GM12878 (cell line): ENCODE data around the gene CHST5. TPM values are rescaled to one million over a fixed set of nuclear protein-coding genes. Genes with fewer than 3 reads are reported as not detected.

ENCODE experiments used
- ATAC-seq: fragments of 200-7000 bp; cut with Tn5 transposase; 3 replicates; pipeline ENCODE4 v1.9.1; 2020; ENCODE audit warnings: mild to moderate bottlenecking, moderate library complexity
- BruUV-seq: library from RNA; stranded (reverse); fragments of 400-500 nt; replicated peaks from 2 replicates; lab custom pipeline; 2021; lab: Mats Ljungman, UMichigan
- CTCF ChIA-PET: fragments of 300-600 bp; sonication (Branson Sonifier 250); formaldehyde crosslinking; extraction: SDS; loops from one replicate; lab custom pipeline; 2021; ENCODE audit warnings: inconsistent platforms; lab: Yijun Ruan, JAX
- POLR2A ChIA-PET: fragments of 350-600 bp; formaldehyde crosslinking; extraction: SDS; loops from one replicate; lab custom pipeline; 2021; ENCODE audit warnings: inconsistent platforms; lab: Charles Lee
- RAD21 ChIA-PET: fragments of 300-600 bp; sonication (Branson Sonifier 250); formaldehyde crosslinking; loops from one replicate; lab custom pipeline; 2023; ENCODE audit warnings: antibody characterized with exemption; ENCODE audit not compliant: unreplicated experiment; lab: Charles Lee
- SMC1A ChIA-PET: fragments of 300-600 bp; sonication (Branson Sonifier 250); formaldehyde crosslinking; loops from one replicate; lab custom pipeline; 2023; ENCODE audit not compliant: unreplicated experiment, uncharacterized antibody; lab: Charles Lee
- DNase-seq: peaks from one replicate; pipeline ENCODE4 v3.0.0-alpha.2; 2011; ENCODE audit warnings: low read depth, low spot score
- FAIRE-seq: peaks from 3 replicates; lab custom pipeline; 2011; peaks lifted over from hg19 to GRCh38; lab: Jason Lieb, UNC
- H2AFZ ChIP-seq: 2 replicates; pipeline ENCODE4 v1.6.0; 2011; ENCODE audit warnings: low read depth, low read length, control low read depth; ENCODE audit not compliant: control insufficient read depth
- H3K27ac ChIP-seq: 2 replicates; pipeline ENCODE4 v1.5.1; 2011; ENCODE audit warnings: control low read depth; ENCODE audit not compliant: control insufficient read depth, insufficient read depth
- H3K27me3 ChIP-seq, 2 experiments: replicated peaks in 1 of 2; 2 replicates each; pipeline versions ENCODE4 v1.6.0 to v1.6.1; 2011; ENCODE audit warnings: low read length in 1 of 2; ENCODE audit not compliant: control insufficient read depth in 2 of 2, insufficient read depth in 2 of 2
- H3K36me3 ChIP-seq, 2 experiments: 2 replicates each; pipeline ENCODE4 v1.5.1; 2011; ENCODE audit warnings: low read length in 1 of 2; ENCODE audit not compliant: control insufficient read depth in 2 of 2, insufficient read depth in 2 of 2
- H3K4me1 ChIP-seq: 2 replicates; pipeline ENCODE4 v1.6.1; 2011; ENCODE audit warnings: mild to moderate bottlenecking, low read length, moderate library complexity, mixed read lengths; ENCODE audit not compliant: control insufficient read depth, insufficient read depth
- H3K4me2 ChIP-seq: 2 replicates; pipeline ENCODE4 v1.6.0; 2011; ENCODE audit warnings: control low read depth; ENCODE audit not compliant: control insufficient read depth, insufficient read depth
- H3K4me3 ChIP-seq: fragments of 200-600 bp; sonication (generic); 2 replicates; pipeline ENCODE4 v1.5.1; 2016
- H3K79me2 ChIP-seq: 2 replicates; pipeline ENCODE4 v1.6.0; 2011; ENCODE audit warnings: low read length; ENCODE audit not compliant: control insufficient read depth, insufficient read depth
- H3K9ac ChIP-seq: 2 replicates; pipeline ENCODE4 v1.8.0; 2011; ENCODE audit warnings: low read length, control low read depth, mixed read lengths; ENCODE audit not compliant: control insufficient read depth, insufficient read depth
- H3K9me3 ChIP-seq: replicated peaks from 3 replicates; pipeline ENCODE4 v1.5.1; 2011; ENCODE audit warnings: mild to moderate bottlenecking, low read length; ENCODE audit not compliant: control insufficient read depth, insufficient read depth
- H4K20me1 ChIP-seq: 2 replicates; pipeline ENCODE4 v1.6.0; 2011; ENCODE audit not compliant: control insufficient read depth, insufficient read depth
- CHD2 ChIP-seq: IDR thresholded peaks from 2 replicates; pipeline ENCODE4 v1.6.1; 2011; ENCODE audit warnings: low read depth, low read length, improper control_type of control experiment, borderline replicate concordance
- HDGF ChIP-seq: fragments of 450-650 bp; IDR thresholded peaks from 2 replicates; pipeline ENCODE4 v1.6.1; 2016; ENCODE audit warnings: antibody characterized with exemption
- IRF4 ChIP-seq: IDR thresholded peaks from 2 replicates; pipeline ENCODE4 v1.6.1; 2011; ENCODE audit warnings: low read depth, low read length
- KLF5 ChIP-seq: fragments of 450-650 bp; IDR thresholded peaks from 2 replicates; pipeline ENCODE4 v1.6.1; 2014; ENCODE audit warnings: mild to moderate bottlenecking; ENCODE audit not compliant: partially characterized antibody
- NR2C2 ChIP-seq: IDR thresholded peaks from 2 replicates; pipeline ENCODE4 v1.6.1; 2011; ENCODE audit warnings: borderline replicate concordance, low read depth; ENCODE audit not compliant: control insufficient read depth, insufficient read length
- PML ChIP-seq: IDR thresholded peaks from 2 replicates; pipeline ENCODE4 v1.6.1; 2012; ENCODE audit warnings: low read length, inconsistent platforms
- RAD51 ChIP-seq: fragments of 450-650 bp; IDR thresholded peaks from 2 replicates; pipeline ENCODE4 v1.6.1; 2016; ENCODE audit warnings: moderate library complexity, mild to moderate bottlenecking, inconsistent platforms
- SIN3A ChIP-seq: IDR thresholded peaks from 2 replicates; pipeline ENCODE4 v1.6.1; 2012; ENCODE audit warnings: low read depth, low read length, improper control_type of control experiment
- TCF3 ChIP-seq: IDR thresholded peaks from 2 replicates; pipeline ENCODE4 v1.6.1; 2012; ENCODE audit warnings: low read depth, mild to moderate bottlenecking, low read length, borderline replicate concordance; ENCODE audit not compliant: insufficient read depth
- WGBS: methylation state at CpG from one replicate; pipeline ENCODE4 v1.1.6; 2016; ENCODE audit warnings: low lambda C conversion rate; ENCODE audit not compliant: insufficient replicate concordance, insufficient coverage; ENCODE audit errors: missing lambda C conversion rate; 5-methylcytosine and 5-hydroxymethylcytosine counted together
- in situ Hi-C: fragments of 300-500 bp; cut with MboI; formaldehyde crosslinking; loops from 9 replicates; pipeline ENCODE4 v1.14.3; 2018; ENCODE audit warnings: mixed read lengths
- intact Hi-C: fragments of 100-400 bp; cut with micrococcal nuclease; formaldehyde crosslinking; loops from one replicate; pipeline ENCODE4 v1.14.2; 2022; ENCODE audit not compliant: unreplicated experiment
- polyA plus RNA-seq, 11 experiments: library from polyadenylated mRNA; depleted of rRNA in 4 of 11; unstranded in 6 of 11; stranded (reverse) in 5 of 11; fragments of >200 nt; fragmentation: Nextera tagmentation in 4 of 11; fragmentation: Illumina TruSeq in 1 of 11; extraction: Ambion mirVana in 4 of 11; extraction: Trizol in 1 of 11; gene quantifications; 1 replicate in 1 of 11; 2 replicates in 10 of 11; pipeline versions ENCODE4 v1.2.1 to v1.2.3, GENCODE V29; 2011 to 2016; ENCODE audit warnings: inconsistent platforms in 2 of 11, missing spikeins in 2 of 11, low read depth in 1 of 11
- total RNA-seq, 4 experiments: library from RNA; depleted of rRNA in 3 of 4; stranded (reverse); fragments of >200 nt in 3 of 4; fragmentation: Illumina TruSeq in 1 of 4; extraction: Trizol in 1 of 4; gene quantifications; 2 replicates each; pipeline versions ENCODE4 v1.2.1 to v1.2.3, GENCODE V29; 2013 to 2021
- TF ChIP-seq, protein P1 (sequence below): IDR thresholded peaks from 2 replicates; pipeline ENCODE4 v1.6.1; 2012; ENCODE audit warnings: mild to moderate bottlenecking, low read depth, low read length
- TF ChIP-seq, protein P2 (sequence below): fragments of 450-650 bp; IDR thresholded peaks from 2 replicates; pipeline ENCODE4 v1.6.1; 2016; ENCODE audit warnings: mild to moderate bottlenecking

CHST5 gene
- total and polyA plus RNA-seq, 10 of the 15 experiments (the other 5 are each of a cell fraction or from before 2014, with no cell fraction given), result 0.04 to 0.43 (median 0.14) TPM; not detected in 6

DNA sequence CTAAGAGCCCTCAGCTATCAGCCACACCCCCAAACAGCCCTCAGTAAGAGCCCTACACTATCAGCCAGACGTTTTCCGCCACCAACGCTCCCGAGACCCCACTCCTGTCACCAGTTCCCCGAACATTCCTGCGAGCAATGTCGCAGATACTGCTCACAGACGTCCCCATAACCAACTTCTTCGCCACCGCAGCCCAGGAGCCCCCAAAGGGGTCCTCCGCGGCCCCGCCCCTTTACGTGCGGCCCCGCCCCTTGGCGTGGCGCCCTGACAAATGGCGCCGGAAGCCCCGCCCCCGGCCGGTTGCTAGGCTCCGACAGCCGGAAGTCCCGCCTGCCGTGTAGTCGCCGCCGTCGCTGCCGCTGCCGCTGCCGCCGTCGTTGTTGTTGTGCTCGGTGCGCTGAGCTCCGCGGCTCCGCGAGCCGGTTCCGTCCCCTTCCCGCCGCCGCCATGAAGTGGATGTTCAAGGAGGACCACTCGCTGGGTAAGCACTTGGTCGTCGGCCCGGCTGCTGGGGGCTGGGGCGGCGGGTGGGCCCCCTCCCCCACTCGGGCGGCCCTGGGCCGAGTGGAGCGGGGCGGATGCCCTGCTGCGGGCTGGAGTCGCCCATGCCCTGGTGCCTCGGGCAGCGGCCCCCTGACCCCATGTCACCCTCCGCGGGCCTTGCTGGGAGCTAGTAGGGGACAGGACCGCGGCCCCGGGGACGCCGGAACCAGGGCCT lies 30.3 kb upstream of the CHST5 start, which contains the start of gene GABARAPL2 (continued):
- TF ChIP-seq, protein P1, sequence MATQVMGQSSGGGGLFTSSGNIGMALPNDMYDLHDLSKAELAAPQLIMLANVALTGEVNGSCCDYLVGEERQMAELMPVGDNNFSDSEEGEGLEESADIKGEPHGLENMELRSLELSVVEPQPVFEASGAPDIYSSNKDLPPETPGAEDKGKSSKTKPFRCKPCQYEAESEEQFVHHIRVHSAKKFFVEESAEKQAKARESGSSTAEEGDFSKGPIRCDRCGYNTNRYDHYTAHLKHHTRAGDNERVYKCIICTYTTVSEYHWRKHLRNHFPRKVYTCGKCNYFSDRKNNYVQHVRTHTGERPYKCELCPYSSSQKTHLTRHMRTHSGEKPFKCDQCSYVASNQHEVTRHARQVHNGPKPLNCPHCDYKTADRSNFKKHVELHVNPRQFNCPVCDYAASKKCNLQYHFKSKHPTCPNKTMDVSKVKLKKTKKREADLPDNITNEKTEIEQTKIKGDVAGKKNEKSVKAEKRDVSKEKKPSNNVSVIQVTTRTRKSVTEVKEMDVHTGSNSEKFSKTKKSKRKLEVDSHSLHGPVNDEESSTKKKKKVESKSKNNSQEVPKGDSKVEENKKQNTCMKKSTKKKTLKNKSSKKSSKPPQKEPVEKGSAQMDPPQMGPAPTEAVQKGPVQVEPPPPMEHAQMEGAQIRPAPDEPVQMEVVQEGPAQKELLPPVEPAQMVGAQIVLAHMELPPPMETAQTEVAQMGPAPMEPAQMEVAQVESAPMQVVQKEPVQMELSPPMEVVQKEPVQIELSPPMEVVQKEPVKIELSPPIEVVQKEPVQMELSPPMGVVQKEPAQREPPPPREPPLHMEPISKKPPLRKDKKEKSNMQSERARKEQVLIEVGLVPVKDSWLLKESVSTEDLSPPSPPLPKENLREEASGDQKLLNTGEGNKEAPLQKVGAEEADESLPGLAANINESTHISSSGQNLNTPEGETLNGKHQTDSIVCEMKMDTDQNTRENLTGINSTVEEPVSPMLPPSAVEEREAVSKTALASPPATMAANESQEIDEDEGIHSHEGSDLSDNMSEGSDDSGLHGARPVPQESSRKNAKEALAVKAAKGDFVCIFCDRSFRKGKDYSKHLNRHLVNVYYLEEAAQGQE, result no peak
- no peak for TF ChIP-seq TCF3
- TF ChIP-seq NR2C2, result no peak
- no peak for TF ChIP-seq IRF4
- TF ChIP-seq, all 136 proteins: peak for 34

DNA sequence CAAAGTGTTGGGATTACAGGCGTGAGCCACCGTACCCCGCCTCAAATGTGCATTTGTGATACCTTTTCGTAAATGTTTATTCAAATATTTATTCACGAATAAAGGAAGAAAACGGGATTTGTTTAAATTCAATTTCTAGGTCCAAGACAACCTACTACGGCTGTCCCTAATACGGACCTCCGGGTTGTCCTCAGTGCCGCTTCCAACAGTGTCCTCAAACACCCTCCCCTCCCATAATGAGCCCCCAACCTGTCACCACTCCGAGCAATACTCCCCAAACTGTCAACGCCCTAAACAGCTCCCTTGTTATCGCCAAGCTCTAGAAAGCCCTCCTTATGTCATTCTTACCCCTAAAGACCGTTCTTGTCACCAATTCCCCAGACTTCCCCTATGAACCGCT lies 29.7 kb upstream of the CHST5 start:
- Histone ChIP-seq H3K4me3 (peak overlapping the region; percentile 84), H3K36me3 (peaks cover 0 to 22% of the 10 kb centered on the region in 2 experiments; a peak in 2 of 4 replicates), H3K79me2 (peaks cover 39% of the 10 kb centered on the region), H3K4me2 (peak overlapping the region; percentile 81), H3K27ac (peak overlapping the region; percentile 78), H4K20me1 (no peaks in the 10 kb centered on the region), H3K27me3 (no peaks in the 10 kb centered on the region), H2AFZ (peak overlapping the region; percentile 98), H3K4me1 (peaks cover 26% of the 10 kb centered on the region), H3K9me3 (no peaks in the 10 kb centered on the region), H3K9ac (peak overlapping the region; percentile 62)
- intact Hi-C loops (loop anchor here (1.0 kb wide), 1 partner anchor 85 kb away; no protein-coding TSS in a partner anchor), in situ Hi-C loops (no loop called here)
- ATAC-seq, result no peak; the same call in 2 of the 3 replicates
- FAIRE-seq, result no peak
- ChIA-PET RAD21 (interaction anchor here (0.9 to 5.6 kb wide), 10 partner anchors 9 to 88 kb away, joined by 3 to 44 read pairs (median 4); partner anchors contain the start of genes ADAT1, KARS1, TERF2IP and TMEM231), SMC1A (interaction anchor here (0.7 to 4.7 kb wide), 9 partner anchors 8 to 116 kb away, joined by 3 to 40 read pairs (median 11); partner anchors contain the start of genes ADAT1 and TMEM231), POLR2A (interaction anchor here (1.6 to 11.8 kb wide), 7 partner anchors 9 to 133 kb away, joined by 5 to 116 read pairs (median 21); partner anchors contain the start of genes ADAT1, CFDP1, KARS1 and TERF2IP), CTCF (interaction anchor here (1.0 to 5.1 kb wide), 8 partner anchors 11 to 367 kb away, joined by 3 to 43 read pairs (median 12); partner anchors contain the start of genes ADAT1, KARS1, TERF2IP and TMEM231)
- no TSS peak for BruUV-seq
- 4% methylated on average over 15 of the region's 15 CpGs for WGBS
- no peak for DNase-seq
- TF ChIP-seq CHD2 (no peak), RAD51 (no peak), HDGF (0 out of 2 replicates have a peak, but pooled peaks have one; percentile 97), PML (no peak), SIN3A (no peak), KLF5 (no peak)
- TF ChIP-seq, protein P2, sequence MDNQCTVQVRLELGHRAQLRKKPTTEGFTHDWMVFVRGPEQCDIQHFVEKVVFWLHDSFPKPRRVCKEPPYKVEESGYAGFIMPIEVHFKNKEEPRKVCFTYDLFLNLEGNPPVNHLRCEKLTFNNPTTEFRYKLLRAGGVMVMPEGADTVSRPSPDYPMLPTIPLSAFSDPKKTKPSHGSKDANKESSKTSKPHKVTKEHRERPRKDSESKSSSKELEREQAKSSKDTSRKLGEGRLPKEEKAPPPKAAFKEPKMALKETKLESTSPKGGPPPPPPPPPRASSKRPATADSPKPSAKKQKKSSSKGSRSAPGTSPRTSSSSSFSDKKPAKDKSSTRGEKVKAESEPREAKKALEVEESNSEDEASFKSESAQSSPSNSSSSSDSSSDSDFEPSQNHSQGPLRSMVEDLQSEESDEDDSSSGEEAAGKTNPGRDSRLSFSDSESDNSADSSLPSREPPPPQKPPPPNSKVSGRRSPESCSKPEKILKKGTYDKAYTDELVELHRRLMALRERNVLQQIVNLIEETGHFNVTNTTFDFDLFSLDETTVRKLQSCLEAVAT, result no peak; the same call in none of the 2 replicates
- TF ChIP-seq, protein P1, result no peak
